Activated naive CD8-positive, alpha-beta T cell treated with anti-CD3 and anti-CD28 coated beads for 36 hours (primary cell): ENCODE measurements around the gene TEDC2. TPM values are rescaled to one million over a fixed set of nuclear protein-coding genes. Genes with fewer than 3 reads are reported as not detected.
"Not testable (repeated sequence)": the region's sequence is repeated elsewhere in the genome, so short reads cannot be mapped to it uniquely, and the experiment has no call there.

Experiments used
- DNase-seq: peaks from one replicate; pipeline ENCODE4 v3.0.0; 2021
- H3K27ac Mint-ChIP-seq: one replicate; pipeline ENCODE4 v1.8.0; 2022; ENCODE audit warnings: mild to moderate bottlenecking, moderate library complexity, mixed read lengths
- H3K27me3 Mint-ChIP-seq: one replicate; pipeline ENCODE4 v1.8.0; 2022; ENCODE audit warnings: mild to moderate bottlenecking, mixed read lengths
- H3K36me3 Mint-ChIP-seq: one replicate; pipeline ENCODE4 v1.8.0; 2021; ENCODE audit warnings: mild to moderate bottlenecking, mixed read lengths
- H3K4me1 Mint-ChIP-seq: one replicate; pipeline ENCODE4 v1.8.0; 2021; ENCODE audit warnings: mixed read lengths
- H3K4me3 Mint-ChIP-seq: one replicate; pipeline ENCODE4 v1.8.0; 2022; ENCODE audit warnings: mild to moderate bottlenecking, moderate library complexity, mixed read lengths
- H3K9me3 Mint-ChIP-seq: one replicate; pipeline ENCODE4 v1.8.0; 2022; ENCODE audit warnings: mixed read lengths
- total RNA-seq, 2 experiments: library from RNA; stranded (reverse); gene quantifications; one replicate each; pipeline ENCODE4 v1.2.3, GENCODE V29; 2021

TEDC2 gene
- total RNA-seq, 2 experiments from 2014 or later, result 24.0 to 26.5 TPM

DNA sequence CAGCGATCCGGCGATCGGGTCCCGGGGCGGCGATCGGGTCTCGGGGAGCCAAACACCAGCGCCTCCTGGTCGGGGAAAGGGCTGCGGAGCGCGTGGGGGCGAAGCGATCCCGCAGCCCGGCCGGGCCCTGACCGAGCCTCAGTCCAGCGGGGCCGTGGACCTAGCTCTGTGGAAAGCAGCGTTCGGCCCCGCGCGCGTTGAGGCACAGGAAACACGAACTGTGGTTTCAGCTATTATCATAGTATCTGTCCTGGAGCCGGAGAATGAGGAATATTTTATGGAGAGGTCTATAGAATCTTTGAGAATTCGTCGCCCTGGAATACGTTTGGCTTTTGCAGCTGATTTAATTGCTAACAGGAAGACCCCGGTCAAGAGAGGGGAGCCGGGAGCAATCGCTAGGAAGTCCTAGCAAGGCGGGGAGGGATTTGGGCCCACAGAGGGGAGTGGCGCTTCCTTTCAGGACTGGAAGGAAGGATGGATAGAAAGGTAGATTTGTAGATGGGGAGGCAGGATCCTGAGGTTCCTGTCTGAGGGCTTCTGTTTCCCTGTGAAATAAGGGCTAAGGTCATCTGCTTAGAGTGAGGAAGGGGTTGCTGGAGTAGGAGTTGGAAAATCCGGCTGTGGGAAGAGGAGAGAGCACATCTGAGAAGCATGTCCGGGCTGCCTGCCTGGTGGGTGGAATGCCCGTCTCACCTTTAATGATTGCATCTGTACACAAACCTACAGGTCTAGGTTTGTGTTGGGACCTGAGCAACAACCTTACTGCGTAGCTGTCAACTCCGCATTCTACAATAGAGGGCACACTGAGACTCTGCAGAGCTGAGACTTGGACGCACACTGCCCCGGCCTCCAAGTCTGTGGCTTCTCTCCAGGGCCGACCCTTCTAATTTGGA lies 29.9 kb upstream of the TEDC2 start:
- Mint-ChIP-seq H3K9me3 (no peaks in the 10 kb centered on the region), H3K27ac (no peak overlapping the region), H3K4me1 (peaks cover 13% of the 10 kb centered on the region), H3K4me3 (peak overlapping the region; percentile 93), H3K36me3 (peaks cover 33% of the 10 kb centered on the region), H3K27me3 (no peaks in the 10 kb centered on the region)
- no peak for DNase-seq

DNA sequence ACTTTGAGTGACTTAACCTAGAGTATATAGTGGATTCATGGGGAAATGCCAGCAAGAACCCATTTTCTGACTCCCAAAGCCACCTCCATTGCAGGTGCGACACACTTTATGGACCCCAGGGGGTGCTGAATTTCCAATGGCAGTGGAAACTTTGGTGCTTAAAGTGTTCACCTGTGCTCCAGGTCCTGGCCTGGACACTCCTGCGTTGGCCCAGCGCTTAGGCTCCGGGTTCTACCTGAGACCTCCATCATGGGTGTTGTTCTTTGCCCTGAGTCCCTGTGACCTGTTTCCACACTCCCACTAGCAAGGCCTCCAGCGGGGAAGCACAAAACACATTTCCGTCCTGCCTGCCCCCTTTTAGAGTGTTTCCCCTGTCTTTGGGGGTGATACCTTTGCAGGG lies 27.6 kb upstream of the TEDC2 start:
- Mint-ChIP-seq H3K36me3 (peaks cover 38% of the 10 kb centered on the region), H3K9me3 (no peaks in the 10 kb centered on the region), H3K4me3 (no peak overlapping the region), H3K27ac (no peak overlapping the region), H3K4me1 (peaks cover 13% of the 10 kb centered on the region), H3K27me3 (no peaks in the 10 kb centered on the region)
- no peak for DNase-seq

DNA sequence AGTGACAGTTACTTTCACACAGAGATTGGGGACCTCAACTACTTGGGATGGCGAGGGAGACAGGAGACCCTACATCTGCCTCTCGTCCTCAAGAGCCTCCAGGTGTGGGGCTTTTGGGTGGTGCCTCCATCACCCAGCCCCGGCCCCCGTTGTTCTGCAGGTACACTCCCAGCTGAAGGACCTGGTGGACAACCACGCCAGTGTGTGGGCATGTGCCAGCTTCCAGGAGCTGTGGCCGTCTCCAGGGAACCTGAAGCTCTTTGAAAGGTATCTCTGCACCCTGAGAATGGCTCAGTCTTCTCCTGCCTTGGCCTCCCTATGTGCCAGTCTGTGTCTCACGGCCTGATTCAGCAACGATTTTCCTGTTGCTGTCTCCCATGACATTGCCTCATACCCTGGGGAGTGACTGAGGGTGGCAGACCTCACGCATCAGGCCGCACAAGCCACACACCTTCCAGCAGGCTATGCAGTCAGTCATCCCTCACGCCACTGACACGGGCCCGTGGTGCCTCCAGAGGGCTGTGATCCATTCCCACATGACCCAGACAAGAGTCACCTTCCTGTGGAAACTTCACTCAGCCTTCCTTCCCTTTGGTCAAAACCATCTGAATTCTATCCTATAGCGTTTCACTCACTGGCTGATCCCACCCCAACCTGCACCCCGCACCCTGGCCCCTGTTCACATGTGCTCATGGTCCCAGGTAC lies 27.0 kb upstream of the TEDC2 start:
- Mint-ChIP-seq H3K36me3 (peaks cover 42% of the 10 kb centered on the region), H3K27me3 (no peaks in the 10 kb centered on the region), H3K4me1 (peaks cover 13% of the 10 kb centered on the region), H3K4me3 (no peak overlapping the region), H3K9me3 (no peaks in the 10 kb centered on the region), H3K27ac (no peak overlapping the region)
- DNase-seq, result no peak

DNA sequence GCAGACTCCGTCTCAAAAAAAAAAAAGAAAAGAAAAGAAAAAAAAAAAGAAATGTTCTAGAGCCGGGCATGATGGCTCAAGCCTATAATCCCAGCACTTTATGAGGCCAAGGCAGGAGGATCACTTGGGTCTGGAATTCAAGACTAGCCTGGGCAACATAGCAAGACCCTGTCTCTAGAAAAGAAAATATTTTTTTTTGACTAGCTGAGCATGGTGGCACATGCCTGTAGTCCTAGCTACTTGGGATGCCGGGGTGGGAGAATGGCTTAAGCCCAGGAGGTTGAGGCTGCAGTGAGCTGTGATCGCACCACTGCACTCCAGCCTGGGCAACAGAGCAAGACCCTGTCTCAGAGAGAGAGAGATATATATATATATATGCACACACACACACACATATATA lies 24.7 kb upstream of the TEDC2 start:
- not testable (repeated sequence) for H3K4me3 Mint-ChIP-seq, H3K9me3 Mint-ChIP-seq, H3K4me1 Mint-ChIP-seq, DNase-seq, H3K27me3 Mint-ChIP-seq, H3K27ac Mint-ChIP-seq
- H3K36me3 Mint-ChIP-seq, result peaks cover 48% of the 10 kb centered on the region

DNA sequence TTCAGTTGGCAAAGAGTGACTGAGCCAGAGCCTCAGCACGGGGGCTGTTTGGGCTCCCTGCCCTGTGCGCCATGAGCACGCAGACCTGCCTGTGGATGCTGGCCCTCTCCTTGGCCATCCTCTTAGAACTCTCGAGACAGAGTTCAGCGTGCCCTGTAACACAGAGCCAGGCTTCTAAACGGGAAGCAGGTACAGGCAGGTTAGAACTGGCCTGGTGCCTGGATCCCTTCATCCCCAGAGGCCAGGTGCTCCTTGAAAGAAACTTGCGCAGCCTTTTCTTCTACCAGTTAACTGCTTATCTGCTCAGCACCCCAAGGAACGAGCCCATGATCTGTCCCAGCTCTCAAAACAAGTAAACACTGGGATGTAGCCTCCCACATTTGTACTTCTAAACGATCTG lies 23.8 kb upstream of the TEDC2 start:
- no peak overlapping the region for H3K27ac Mint-ChIP-seq
- H3K4me1 Mint-ChIP-seq, result no peaks in the 10 kb centered on the region
- H3K36me3 Mint-ChIP-seq, result peaks cover 39% of the 10 kb centered on the region
- H3K4me3 Mint-ChIP-seq, result no peak overlapping the region
- no peaks in the 10 kb centered on the region for H3K27me3 Mint-ChIP-seq
- H3K9me3 Mint-ChIP-seq, result no peaks in the 10 kb centered on the region
- no peak for DNase-seq

DNA sequence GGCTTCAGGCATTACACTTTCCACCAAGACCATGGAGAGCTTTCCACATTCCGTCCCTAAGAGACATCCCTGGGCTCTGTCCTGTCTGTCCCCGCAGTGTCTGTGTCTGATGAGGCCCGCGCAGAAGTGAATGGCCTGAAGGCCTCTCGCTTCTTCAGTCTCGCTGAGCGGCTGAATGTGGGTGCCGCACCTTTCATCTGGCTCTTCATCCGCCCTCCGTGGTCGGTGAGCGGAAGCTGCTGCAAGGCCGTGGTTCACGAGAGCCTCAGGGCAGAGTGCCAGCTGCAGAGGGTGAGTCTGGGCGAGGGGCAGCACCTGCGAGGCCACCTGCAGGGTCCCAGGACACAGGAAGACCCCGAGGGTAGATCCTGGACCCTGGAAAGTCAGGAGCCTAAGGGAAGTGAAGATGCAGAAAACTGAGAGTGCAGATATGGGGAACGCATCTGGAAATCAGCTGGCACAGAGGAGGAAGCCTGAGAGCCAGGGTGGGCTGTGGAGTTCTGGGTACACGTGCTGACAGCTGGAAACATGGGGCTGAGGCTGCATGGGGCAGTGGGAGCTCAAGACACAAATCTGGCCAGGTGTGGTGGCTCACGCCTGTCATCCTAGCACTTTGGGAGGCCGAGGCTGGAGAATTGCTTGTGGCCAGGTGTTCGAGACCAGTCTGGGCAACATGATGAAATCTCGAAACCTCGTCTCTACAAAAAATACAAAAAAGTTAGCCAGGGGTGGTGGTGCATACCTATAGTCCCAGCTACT lies 22.7 kb upstream of the TEDC2 start:
- no peaks in the 10 kb centered on the region for H3K4me1 Mint-ChIP-seq
- no peak overlapping the region for H3K27ac Mint-ChIP-seq
- H3K36me3 Mint-ChIP-seq, result peaks cover 38% of the 10 kb centered on the region
- DNase-seq, result no peak
- no peak overlapping the region for H3K4me3 Mint-ChIP-seq
- no peaks in the 10 kb centered on the region for H3K27me3 Mint-ChIP-seq
- no peaks in the 10 kb centered on the region for H3K9me3 Mint-ChIP-seq

DNA sequence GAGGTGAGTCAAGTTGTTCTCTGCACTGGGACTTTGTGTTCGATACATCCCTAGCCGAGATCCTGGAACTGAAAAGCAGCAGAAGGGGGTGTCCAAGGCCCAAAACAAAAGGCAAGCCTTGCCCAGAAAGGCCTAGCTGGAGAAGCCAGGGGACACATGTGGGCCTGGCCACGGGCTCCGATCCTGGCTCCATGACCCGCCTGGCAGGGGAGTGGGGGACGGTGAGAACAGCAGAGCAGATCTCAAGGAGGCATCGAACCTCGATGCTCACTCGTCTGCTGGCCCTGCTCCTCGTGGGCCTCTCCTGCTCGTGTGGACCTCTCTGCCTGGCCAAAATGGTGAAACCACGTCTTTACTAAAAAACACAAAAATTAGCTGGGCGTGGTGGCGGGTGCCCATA lies 21.8 kb upstream of the TEDC2 start:
- H3K4me3 Mint-ChIP-seq, result no peak overlapping the region
- DNase-seq, result no peak
- H3K4me1 Mint-ChIP-seq, result no peaks in the 10 kb centered on the region

DNA sequence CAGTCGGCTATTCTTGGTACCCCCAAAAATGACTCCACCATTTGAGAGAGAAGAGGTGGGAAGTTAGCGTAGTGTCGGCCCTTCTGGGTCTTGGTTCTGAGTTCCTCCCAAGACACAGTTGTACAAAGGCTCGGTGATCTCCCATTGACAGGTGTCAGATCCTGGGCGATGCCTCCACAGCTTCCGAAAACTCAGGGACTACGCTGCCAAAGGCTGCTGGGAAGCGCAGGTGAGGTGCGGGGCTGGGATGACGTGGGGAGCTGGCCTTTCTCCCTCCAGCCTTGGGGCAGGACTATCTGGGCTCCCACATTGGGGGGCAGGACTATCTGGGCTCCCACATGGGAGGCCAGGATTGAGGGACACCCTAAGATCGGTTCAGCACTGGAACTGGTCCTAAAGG lies 20.3 kb upstream of the TEDC2 start:
- peak overlapping the region; percentile 72 for H3K27ac Mint-ChIP-seq
- no peaks in the 10 kb centered on the region for H3K9me3 Mint-ChIP-seq
- no peaks in the 10 kb centered on the region for H3K4me1 Mint-ChIP-seq
- H3K27me3 Mint-ChIP-seq, result no peaks in the 10 kb centered on the region
- H3K36me3 Mint-ChIP-seq, result peaks cover 27% of the 10 kb centered on the region
- DNase-seq, result no peak
- H3K4me3 Mint-ChIP-seq, result no peak overlapping the region

More for the DNA sequence above, 21.8 kb upstream of the TEDC2 start:
- no peaks in the 10 kb centered on the region for H3K9me3 Mint-ChIP-seq
- H3K27ac Mint-ChIP-seq, result no peak overlapping the region
- peaks cover 31% of the 10 kb centered on the region for H3K36me3 Mint-ChIP-seq
- no peaks in the 10 kb centered on the region for H3K27me3 Mint-ChIP-seq

DNA sequence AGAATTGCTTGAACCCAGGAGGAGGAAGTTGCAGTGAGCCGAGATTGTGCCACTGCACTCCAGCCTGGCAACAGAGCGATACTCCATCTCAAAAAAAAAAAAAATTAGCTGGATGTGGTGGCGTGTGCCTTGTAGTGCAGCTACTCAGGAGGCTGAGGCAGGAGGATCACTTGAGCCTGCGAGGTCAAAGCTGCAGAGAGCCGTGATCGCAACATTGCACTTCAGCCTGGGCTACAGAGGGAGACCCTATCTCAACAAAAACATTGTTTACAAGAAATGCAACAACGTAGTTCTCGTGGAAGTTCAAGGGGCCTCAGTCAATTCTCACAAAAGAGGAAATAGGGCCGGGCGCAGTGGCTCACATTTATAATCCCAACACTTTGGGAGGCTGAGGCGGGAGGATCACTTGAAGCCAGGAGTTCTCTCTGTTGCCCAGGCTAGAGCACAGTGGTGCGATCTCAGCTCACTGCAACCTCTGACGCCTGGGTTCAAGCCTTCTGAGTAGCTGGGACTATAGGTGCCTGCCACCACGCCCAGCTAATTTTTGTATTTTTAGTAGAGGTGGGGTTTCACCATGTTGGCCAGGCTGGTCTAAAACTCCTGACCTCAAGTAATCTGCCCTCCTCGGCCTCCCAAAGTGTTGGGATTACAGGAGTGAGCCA lies 18.6 kb upstream of the TEDC2 start:
- DNase-seq, H3K9me3 Mint-ChIP-seq, H3K4me1 Mint-ChIP-seq, H3K27me3 Mint-ChIP-seq, H3K4me3 Mint-ChIP-seq, H3K27ac Mint-ChIP-seq: not testable (repeated sequence)
- peaks cover 25% of the 10 kb centered on the region for H3K36me3 Mint-ChIP-seq

DNA sequence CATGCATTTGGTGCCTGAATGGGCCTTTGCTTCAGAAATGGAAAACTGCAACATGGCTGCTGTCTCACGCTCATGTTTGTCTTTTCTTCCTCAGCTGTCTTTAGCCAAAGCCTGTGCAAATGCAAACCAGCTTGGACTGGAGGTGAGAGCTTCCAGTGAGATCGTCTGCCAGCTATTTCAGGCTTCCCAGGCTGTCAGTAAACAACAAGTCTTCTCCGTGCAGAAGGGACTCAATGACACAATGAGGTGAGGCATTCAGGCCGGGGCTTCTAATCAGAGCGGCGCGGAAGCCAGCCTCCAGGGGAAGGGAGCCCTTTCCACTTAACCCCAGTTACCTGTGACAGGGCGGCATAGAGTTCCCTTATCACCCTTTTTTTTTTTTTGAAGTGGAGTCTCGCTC lies 16.4 kb upstream of the TEDC2 start:
- H3K4me1 Mint-ChIP-seq, result no peaks in the 10 kb centered on the region
- no peak for DNase-seq
- H3K27me3 Mint-ChIP-seq, result no peaks in the 10 kb centered on the region
- H3K4me3 Mint-ChIP-seq, result no peak overlapping the region
- H3K27ac Mint-ChIP-seq, result no peak overlapping the region
- H3K9me3 Mint-ChIP-seq, result no peaks in the 10 kb centered on the region
- peaks cover 18% of the 10 kb centered on the region for H3K36me3 Mint-ChIP-seq

DNA sequence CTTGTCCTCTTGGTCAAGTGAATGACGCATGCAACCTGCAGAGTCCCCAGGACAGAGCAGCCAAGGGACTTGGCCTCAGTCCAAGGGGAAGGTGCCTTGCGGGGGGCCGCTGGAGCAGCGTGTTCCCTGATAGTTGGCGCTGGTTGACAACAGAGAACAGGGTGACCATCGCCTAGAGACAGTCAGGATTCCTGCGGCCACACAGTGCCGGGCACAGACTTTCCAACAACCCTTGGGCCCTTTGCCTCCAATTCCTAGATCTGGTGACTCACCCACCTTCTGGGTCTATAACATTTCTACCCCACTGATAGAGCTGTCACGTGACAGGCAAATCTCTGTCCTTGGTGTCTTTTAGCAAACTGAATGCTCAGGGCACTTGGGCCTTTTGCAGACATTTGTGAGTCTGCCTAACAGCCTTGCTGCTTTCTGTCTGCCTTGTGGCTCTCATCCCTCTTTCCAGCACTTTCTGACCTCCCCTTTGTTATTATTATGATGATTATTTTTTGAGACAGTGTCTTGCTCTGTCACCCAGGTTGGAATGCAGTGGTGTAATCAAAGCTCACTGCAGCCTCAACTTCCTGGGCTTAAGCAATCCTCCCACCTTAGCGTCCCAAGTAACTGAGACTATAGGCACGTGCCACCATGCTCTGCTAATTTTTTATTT lies 11.9 kb upstream of the TEDC2 start:
- no peaks in the 10 kb centered on the region for H3K9me3 Mint-ChIP-seq
- no peaks in the 10 kb centered on the region for H3K27me3 Mint-ChIP-seq
- H3K4me3 Mint-ChIP-seq, result no peak overlapping the region
- peaks cover 20% of the 10 kb centered on the region for H3K36me3 Mint-ChIP-seq
- no peak for DNase-seq
- no peaks in the 10 kb centered on the region for H3K4me1 Mint-ChIP-seq
- no peak overlapping the region for H3K27ac Mint-ChIP-seq

DNA sequence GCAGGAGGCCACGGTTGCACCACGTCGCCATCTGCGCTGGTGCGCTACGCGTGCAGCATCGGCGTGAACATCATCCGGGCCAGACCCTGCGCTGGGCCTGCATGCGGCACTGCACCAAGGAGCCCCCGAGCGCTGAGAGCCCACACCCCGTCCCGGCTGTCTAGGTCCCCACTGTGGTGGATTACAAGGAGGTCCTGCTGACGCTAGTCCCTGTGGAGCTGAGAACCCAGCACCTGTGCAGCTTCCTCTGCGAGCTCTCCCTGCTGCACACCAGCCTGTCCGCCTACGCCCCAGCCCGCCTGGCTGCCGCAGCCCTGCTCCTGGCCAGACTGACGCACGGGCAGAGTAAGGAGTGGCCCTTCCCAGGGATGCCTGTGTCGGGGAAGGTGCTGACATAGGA lies 10.8 kb upstream of the TEDC2 start:
- Mint-ChIP-seq H3K27me3 (no peaks in the 10 kb centered on the region), H3K36me3 (peaks cover 24% of the 10 kb centered on the region), H3K27ac (no peak overlapping the region), H3K4me1 (no peaks in the 10 kb centered on the region), H3K4me3 (no peak overlapping the region), H3K9me3 (no peaks in the 10 kb centered on the region)
- no peak for DNase-seq

DNA sequence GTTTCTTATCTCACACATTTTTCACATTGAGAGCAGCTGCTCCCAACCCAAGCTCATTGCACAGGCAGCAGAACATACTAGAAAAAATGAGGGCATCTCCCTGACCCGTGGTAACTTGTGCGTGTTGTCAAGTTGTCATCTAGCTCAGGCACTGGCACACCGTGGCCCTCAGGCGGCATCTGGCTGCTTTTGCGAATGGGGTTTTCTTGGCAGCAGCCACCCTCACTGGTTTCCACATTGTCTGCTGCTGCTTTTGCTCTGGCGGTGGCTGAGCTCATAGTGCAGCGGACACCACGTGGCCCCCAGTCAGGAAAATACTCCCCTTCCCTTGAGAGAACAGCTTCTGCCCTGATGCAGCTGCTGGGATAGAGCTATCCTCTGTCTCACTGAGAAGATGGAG lies 9.4 kb upstream of the TEDC2 start:
- Mint-ChIP-seq H3K4me3 (no peak overlapping the region), H3K27me3 (no peaks in the 10 kb centered on the region), H3K36me3 (peaks cover 26% of the 10 kb centered on the region), H3K4me1 (no peaks in the 10 kb centered on the region), H3K9me3 (no peaks in the 10 kb centered on the region), H3K27ac (no peak overlapping the region)
- DNase-seq, result no peak

DNA sequence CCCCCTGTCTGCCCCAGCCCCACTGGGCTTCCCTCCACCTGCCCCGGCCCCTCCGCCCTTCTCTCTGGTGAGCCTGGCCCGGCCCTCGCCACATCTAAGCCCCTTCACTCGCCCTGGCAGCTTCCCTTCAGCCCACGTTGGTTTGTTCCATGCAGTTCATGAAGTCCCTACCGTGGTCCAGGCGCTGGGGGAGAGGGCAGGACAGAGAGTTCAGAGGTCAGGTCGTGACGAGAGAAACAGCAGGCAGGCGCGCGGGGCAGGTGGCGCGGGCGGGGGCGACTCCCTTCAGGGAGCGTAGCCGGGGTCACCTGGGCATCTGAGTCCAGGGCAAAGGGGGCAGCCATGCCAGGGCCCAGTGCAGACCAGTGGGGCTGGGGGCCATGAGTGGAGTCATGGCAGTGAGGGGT lies 8.9 kb upstream of the TEDC2 start:
- H3K36me3 Mint-ChIP-seq, result peaks cover 26% of the 10 kb centered on the region
- H3K27me3 Mint-ChIP-seq, result no peaks in the 10 kb centered on the region
- no peaks in the 10 kb centered on the region for H3K4me1 Mint-ChIP-seq
- H3K9me3 Mint-ChIP-seq, result no peaks in the 10 kb centered on the region
- no peak overlapping the region for H3K27ac Mint-ChIP-seq
- no peak for DNase-seq
- H3K4me3 Mint-ChIP-seq, result no peak overlapping the region
